Stimulated activated CD4-positive, alpha-beta T cell treated with anti-CD3 and anti-CD28 coated beads, Interleukin-2, amount 100 ng/mL, for 24 hours (primary cell): ENCODE data around the gene HTD2.

Source experiments
- DNase-seq, 2 donors: peaks; one replicate each; pipeline ENCODE4 v3.0.0-alpha.2; 2020

The HTD2 gene

DNA sequence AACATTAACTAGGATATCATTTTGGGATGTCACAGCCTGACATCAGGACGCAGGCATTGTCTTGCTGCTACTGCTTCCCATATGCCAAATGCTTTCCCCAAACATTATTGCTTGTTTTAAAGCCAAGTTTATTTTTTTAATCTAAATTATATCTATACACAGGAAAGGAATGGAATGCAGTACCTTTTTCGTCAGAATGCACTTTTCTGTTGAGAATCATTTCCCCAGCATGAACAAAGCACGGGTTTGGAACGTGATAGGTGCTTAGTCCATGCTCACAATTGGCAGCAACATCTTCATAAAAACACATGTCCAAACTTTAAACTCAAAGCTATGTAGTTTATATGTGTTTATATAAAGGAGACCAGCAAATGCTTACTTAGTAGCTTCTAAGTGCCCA lies 52.5 kb downstream of the HTD2 start:
- no peak for DNase-seq

- no peak for DNase-seq
These were observed 53.3 kb downstream of the HTD2 start for GRCh38 chr3:58359621-58360020.

DNA sequence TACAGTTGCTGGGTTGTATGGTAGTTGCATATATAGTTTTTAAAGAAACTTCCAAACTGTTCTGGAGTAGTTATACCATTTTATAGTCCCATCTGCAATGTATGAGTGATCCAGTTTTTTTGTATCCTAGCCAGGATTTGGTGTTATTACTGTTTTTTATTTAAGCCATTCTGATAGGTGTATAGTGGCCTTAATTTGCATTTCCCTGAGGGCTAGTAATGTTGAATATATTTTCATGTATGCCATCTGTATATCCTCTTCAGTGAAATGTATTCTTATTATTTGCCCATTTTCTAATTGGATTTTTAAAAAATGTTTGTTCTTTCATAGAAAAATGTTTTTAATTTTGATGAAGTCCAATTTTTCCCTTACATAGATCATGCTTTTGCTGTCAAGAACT lies 55.5 kb downstream of the HTD2 start:
- no peak for DNase-seq

DNA sequence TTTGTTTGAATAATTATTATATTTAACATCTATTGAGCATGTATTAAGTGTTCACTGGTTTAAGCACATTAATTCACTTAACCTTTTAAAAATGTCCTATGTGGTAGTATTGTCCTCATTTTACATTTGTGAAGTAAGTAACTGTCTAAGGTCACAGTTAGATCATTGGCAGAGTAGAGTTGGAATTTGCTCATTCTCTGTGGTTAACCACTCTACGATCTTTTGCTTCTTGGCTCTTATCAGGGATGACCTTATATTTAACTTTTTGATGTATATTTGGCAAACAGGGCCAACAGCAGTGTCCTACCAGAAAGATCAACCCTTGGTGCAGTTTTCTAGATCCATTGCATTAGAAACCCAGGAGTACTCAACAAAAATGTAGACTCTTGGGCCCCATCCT lies 60.4 kb downstream of the HTD2 start:
- DNase-seq, result no peak

GRCh38 chr3:58369038-58369437 lies 62.7 kb downstream of the HTD2 start:
- DNase-seq, result no peak
